Prostate gland (tissue), 2 donors: Measurements from ENCODE around the gene CHI3L2. TPM values are rescaled to one million over a fixed set of nuclear protein-coding genes. Genes with fewer than 3 reads are reported as not detected.

ENCODE experiments used
- DNase-seq: peaks from one replicate; pipeline ENCODE4 v3.0.0-alpha.2; 2019; ENCODE audit warnings: low spot score
- H3K27ac ChIP-seq, 2 donors: fragments of 200-600 bp; sonication (generic); 2 replicates each; pipeline ENCODE4 v1.5.1; 2017 to 2019
- H3K27me3 ChIP-seq: fragments of 200-600 bp; sonication (generic); replicated peaks from 2 replicates; pipeline ENCODE4 v1.5.1; 2019; ENCODE audit not compliant: insufficient read depth
- H3K36me3 ChIP-seq, 2 donors: fragments of 200-600 bp; sonication (generic); 1 replicate in 1 of 2; 2 replicates in 1 of 2; pipeline versions ENCODE4 v1.5.1 to v1.8.1; 2017 to 2019
- H3K4me1 ChIP-seq: fragments of 200-600 bp; sonication (generic); replicated peaks from 2 replicates; pipeline ENCODE4 v1.5.1; 2019
- H3K4me3 ChIP-seq, 2 donors: fragments of 200-600 bp; sonication (generic); 2 replicates each; pipeline ENCODE4 v1.5.1; 2017 to 2019
- H3K9me3 ChIP-seq: fragments of 200-600 bp; sonication (generic); 2 replicates; pipeline ENCODE4 v1.5.1; 2017
- POLR2A ChIP-seq: fragments of 450-650 bp; IDR thresholded peaks from one replicate; pipeline ENCODE4 v1.6.1; 2016; ENCODE audit warnings: antibody characterized with exemption, mild to moderate bottlenecking
- POLR2AphosphoS5 ChIP-seq: sonication (generic); formaldehyde crosslinking; IDR thresholded peaks from one replicate; pipeline ENCODE4 v1.6.1; 2017; ENCODE audit warnings: antibody characterized with exemption
- WGBS: methylation state at CpG from one replicate; pipeline ENCODE4 v1.1.5; 2018; 5-methylcytosine and 5-hydroxymethylcytosine counted together
- intact Hi-C: fragments of 100-400 bp; cut with DNase I; formaldehyde crosslinking; loops from one replicate; pipeline ENCODE4 v1.14.2; 2022
- total RNA-seq, 2 donors: library from RNA; depleted of rRNA; stranded (reverse); fragments of >200 nt; gene quantifications; one replicate each; pipeline ENCODE4 v1.1.0, GENCODE V29; 2016
- TF ChIP-seq, protein P1 (sequence below), 4 experiments: fragments of 200-600 bp in 2 of 4; fragments of 450-650 bp in 2 of 4; sonication (generic) in 2 of 4; IDR thresholded peaks; 1 replicate in 3 of 4; 2 replicates in 1 of 4; pipeline ENCODE4 v1.5.1; 2016 to 2019; ENCODE audit warnings: antibody characterized with exemption in 4 of 4, mild to moderate bottlenecking in 2 of 4, moderate library complexity in 2 of 4

CHI3L2 gene
- total RNA-seq, 2 donors from 2014 or later, result 0.82 to 10.6 TPM

- DNase-seq, result no peak
- 56% methylated on average over 1 of the region's 1 CpG for WGBS
Observed at GRCh38 chr1:111275079-111275478, 47.6 kb downstream of the CHI3L2 start.

DNA sequence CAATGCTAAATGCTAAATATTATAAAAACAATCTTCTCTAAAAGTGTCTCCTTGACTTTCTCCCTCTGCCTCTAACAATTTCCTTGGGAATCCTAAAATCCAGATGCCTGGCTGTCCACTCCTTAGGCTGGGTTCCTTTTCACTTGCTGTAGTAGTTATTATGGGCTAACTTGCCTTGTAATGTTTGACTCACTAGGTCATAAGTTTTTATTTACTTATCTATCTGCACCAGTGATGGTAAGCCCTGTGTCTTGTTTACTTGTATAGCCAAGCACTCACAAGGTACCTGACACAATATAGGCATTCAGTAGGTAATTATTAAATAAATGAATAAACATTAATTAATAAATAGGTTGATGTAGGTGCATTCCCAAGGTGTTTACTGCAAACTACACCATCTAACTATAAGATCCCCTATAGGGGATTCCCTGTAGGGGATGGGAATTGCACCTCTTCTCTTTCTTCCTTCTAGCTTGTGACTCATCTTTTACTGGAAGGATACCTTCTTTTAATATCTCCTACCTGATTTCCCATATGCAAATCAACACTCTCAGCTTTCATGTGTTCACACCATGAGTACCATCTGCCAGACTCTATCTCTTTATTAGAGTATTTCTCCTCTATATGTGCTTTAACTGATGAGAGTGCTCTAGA is 48.4 kb downstream of the CHI3L2 start:
- DNase-seq, result no peak
- intact Hi-C loops, result no loop called here
- H3K36me3 ChIP-seq, result no peaks in the 10 kb centered on the region
- H3K4me3 ChIP-seq, result no peak overlapping the region
- no peak overlapping the region for H3K27ac ChIP-seq
- H3K27me3 ChIP-seq, result peaks cover 3% of the 10 kb centered on the region
- H3K4me1 ChIP-seq, result no peaks in the 10 kb centered on the region
- TF ChIP-seq POLR2AphosphoS5, result no peak
- TF ChIP-seq POLR2A, result no peak
- TF ChIP-seq, protein P1, sequence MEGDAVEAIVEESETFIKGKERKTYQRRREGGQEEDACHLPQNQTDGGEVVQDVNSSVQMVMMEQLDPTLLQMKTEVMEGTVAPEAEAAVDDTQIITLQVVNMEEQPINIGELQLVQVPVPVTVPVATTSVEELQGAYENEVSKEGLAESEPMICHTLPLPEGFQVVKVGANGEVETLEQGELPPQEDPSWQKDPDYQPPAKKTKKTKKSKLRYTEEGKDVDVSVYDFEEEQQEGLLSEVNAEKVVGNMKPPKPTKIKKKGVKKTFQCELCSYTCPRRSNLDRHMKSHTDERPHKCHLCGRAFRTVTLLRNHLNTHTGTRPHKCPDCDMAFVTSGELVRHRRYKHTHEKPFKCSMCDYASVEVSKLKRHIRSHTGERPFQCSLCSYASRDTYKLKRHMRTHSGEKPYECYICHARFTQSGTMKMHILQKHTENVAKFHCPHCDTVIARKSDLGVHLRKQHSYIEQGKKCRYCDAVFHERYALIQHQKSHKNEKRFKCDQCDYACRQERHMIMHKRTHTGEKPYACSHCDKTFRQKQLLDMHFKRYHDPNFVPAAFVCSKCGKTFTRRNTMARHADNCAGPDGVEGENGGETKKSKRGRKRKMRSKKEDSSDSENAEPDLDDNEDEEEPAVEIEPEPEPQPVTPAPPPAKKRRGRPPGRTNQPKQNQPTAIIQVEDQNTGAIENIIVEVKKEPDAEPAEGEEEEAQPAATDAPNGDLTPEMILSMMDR (IDR thresholded peaks at IDR 0.05), result no peak
- no peaks in the 10 kb centered on the region for H3K9me3 ChIP-seq

More at GRCh38 chr1:111275079-111275478, 47.6 kb downstream of the CHI3L2 start:
- Histone ChIP-seq H3K36me3 (no peaks in the 10 kb centered on the region), H3K4me3 (no peak overlapping the region), H3K27ac (no peak overlapping the region), H3K9me3 (no peaks in the 10 kb centered on the region), H3K4me1 (no peaks in the 10 kb centered on the region), H3K27me3 (peaks cover 10% of the 10 kb centered on the region)
- TF ChIP-seq POLR2A (no peak), POLR2AphosphoS5 (no peak)
- TF ChIP-seq, protein P1 (IDR thresholded peaks at IDR 0.05), result no peak
- intact Hi-C loops, result no loop called here

DNA sequence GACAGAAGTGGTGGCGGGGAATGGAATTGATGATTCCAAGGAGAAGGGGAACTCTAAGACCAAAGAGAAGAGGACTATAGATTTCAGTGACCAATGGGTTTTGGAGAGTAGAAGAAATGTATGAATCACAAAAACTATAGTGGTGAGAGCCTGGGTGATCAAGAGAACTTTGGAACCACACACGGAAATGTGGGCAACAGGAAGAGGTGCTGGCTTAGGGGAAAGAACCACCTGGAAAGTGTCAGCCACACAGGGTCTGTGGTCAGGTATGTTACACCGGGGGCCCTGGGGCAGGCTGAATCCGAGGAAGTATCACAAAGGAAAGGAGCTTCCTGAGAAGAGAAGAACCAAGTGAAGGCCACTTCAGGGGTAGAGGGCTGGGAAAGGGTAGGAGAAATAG is 51.6 kb downstream of the CHI3L2 start:
- Histone ChIP-seq H3K9me3 (no peaks in the 10 kb centered on the region), H3K27me3 (no peaks in the 10 kb centered on the region), H3K27ac (no peak overlapping the region), H3K4me1 (no peaks in the 10 kb centered on the region), H3K36me3 (no peaks in the 10 kb centered on the region), H3K4me3 (no peak overlapping the region)
- TF ChIP-seq POLR2AphosphoS5 (no peak), POLR2A (no peak)
- TF ChIP-seq, protein P1 (IDR thresholded peaks at IDR 0.05), result no peak
- WGBS, result 93% methylated on average over 4 of the region's 4 CpGs
- intact Hi-C loops, result no loop called here
- DNase-seq, result no peak

GRCh38 chr1:111280267-111280666 is 52.8 kb downstream of the CHI3L2 start:
- Histone ChIP-seq H3K27ac (no peak overlapping the region), H3K9me3 (no peaks in the 10 kb centered on the region), H3K36me3 (no peaks in the 10 kb centered on the region), H3K4me3 (no peak overlapping the region), H3K27me3 (peaks cover 1% of the 10 kb centered on the region), H3K4me1 (no peaks in the 10 kb centered on the region)
- DNase-seq, result no peak
- TF ChIP-seq, protein P1 (IDR thresholded peaks at IDR 0.05), result no peak
- TF ChIP-seq POLR2AphosphoS5 (no peak), POLR2A (no peak)
- intact Hi-C loops, result no loop called here

DNA sequence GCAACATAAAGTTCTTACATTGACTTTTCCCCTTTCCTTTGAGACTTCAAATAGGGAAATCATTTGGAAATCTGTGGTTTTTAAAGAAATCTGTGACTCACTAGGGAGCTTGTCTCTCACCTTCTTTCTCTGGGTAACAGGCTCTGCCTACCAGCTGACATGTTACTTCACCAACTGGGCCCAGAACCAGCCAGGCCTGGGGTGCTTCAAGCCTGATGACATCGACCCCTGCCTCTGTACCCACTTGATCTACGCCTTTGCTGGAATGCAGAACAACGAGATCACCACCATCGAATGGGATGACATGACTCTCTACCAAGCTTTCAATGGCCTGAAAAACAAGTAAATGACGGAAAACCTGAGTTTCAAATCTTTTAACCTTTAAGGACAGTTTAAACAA is 53.9 kb downstream of the CHI3L2 start:
- no peak overlapping the region for H3K4me3 ChIP-seq
- no peaks in the 10 kb centered on the region for H3K36me3 ChIP-seq
- peaks cover 2% of the 10 kb centered on the region for H3K27me3 ChIP-seq
- no peaks in the 10 kb centered on the region for H3K9me3 ChIP-seq
- H3K4me1 ChIP-seq, result no peaks in the 10 kb centered on the region
- TF ChIP-seq, protein P1 (IDR thresholded peaks at IDR 0.05), result no peak
- TF ChIP-seq POLR2AphosphoS5 (no peak), POLR2A (no peak)
- DNase-seq, result no peak
- intact Hi-C loops, result no loop called here
- 58% methylated on average over 5 of the region's 5 CpGs for WGBS
- no peak overlapping the region for H3K27ac ChIP-seq
